ENCODE data around the gene ANKRD55. TPM values are rescaled to one million over a fixed set of nuclear protein-coding genes. Genes with fewer than 3 reads are reported as not detected.

ANKRD55 gene
- total and polyA plus RNA-seq, 7 donors = 1.8 to 1.9 TPM; not detected in 5

GRCh38 chr5:56257010-56257409 lies 23.9 kb upstream of the ANKRD55 start:
- Histone ChIP-seq H3K9me3 (no peaks in the 10 kb centered on the region), H3K27ac (no peak overlapping the region), H3K4me1 (no peaks in the 10 kb centered on the region), H3K36me3 (no peaks in the 10 kb centered on the region), H3K4me3 (no peak overlapping the region), H3K27me3 (no peaks in the 10 kb centered on the region)
- no peak for TF ChIP-seq CTCF (IDR thresholded peaks at IDR 0.05)
- TF ChIP-seq POLR2A (IDR thresholded peaks at IDR 0.05) = no peak
- no peak for TF ChIP-seq POLR2AphosphoS5 (IDR thresholded peaks at IDR 0.05)
- TF ChIP-seq EP300 (IDR thresholded peaks at IDR 0.05) = no peak
- intact Hi-C loops (cut with DNase I) = no loop called here
- no peak for DNase-seq

GRCh38 chr5:56255502-56255901 lies 22.4 kb upstream of the ANKRD55 start:
- no peaks in the 10 kb centered on the region for H3K36me3 ChIP-seq
- no peaks in the 10 kb centered on the region for H3K9me3 ChIP-seq
- TF ChIP-seq POLR2AphosphoS5 (IDR thresholded peaks at IDR 0.05) (no peak), POLR2A (IDR thresholded peaks at IDR 0.05) (no peak), CTCF (IDR thresholded peaks at IDR 0.05) (no peak), EP300 (IDR thresholded peaks at IDR 0.05) (no peak)
- H3K4me3 ChIP-seq = no peak overlapping the region
- intact Hi-C loops (cut with DNase I) = no loop called here
- WGBS, 2 donors = 73 to 85% methylated on average over 1 of the region's 1 CpG
- no peaks in the 10 kb centered on the region for H3K4me1 ChIP-seq
- H3K27me3 ChIP-seq = no peaks in the 10 kb centered on the region
- no peak overlapping the region for H3K27ac ChIP-seq
- no peak for DNase-seq

GRCh38 chr5:56253924-56254323 lies 20.8 kb upstream of the ANKRD55 start:
- TF ChIP-seq POLR2AphosphoS5 (IDR thresholded peaks at IDR 0.05) (no peak), CTCF (IDR thresholded peaks at IDR 0.05) (no peak), EP300 (IDR thresholded peaks at IDR 0.05) (no peak), POLR2A (IDR thresholded peaks at IDR 0.05) (no peak)
- no peak overlapping the region for H3K27ac ChIP-seq
- H3K4me1 ChIP-seq = no peaks in the 10 kb centered on the region
- no peaks in the 10 kb centered on the region for H3K36me3 ChIP-seq
- WGBS, 2 donors = 90 to 93% methylated on average over 6 of the region's 6 CpGs
- DNase-seq = no peak
- intact Hi-C loops (cut with DNase I) = no loop called here
- no peak overlapping the region for H3K4me3 ChIP-seq
- no peaks in the 10 kb centered on the region for H3K27me3 ChIP-seq
- no peaks in the 10 kb centered on the region for H3K9me3 ChIP-seq

GRCh38 chr5:56253126-56253525 lies 20.0 kb upstream of the ANKRD55 start:
- H3K27me3 ChIP-seq = no peaks in the 10 kb centered on the region
- no peak for TF ChIP-seq POLR2A (IDR thresholded peaks at IDR 0.05)
- TF ChIP-seq CTCF (IDR thresholded peaks at IDR 0.05) = no peak
- no peak for TF ChIP-seq POLR2AphosphoS5 (IDR thresholded peaks at IDR 0.05)
- no peak for TF ChIP-seq EP300 (IDR thresholded peaks at IDR 0.05)
- intact Hi-C loops (cut with DNase I) = no loop called here
- 63 to 81% methylated on average over 2 of the region's 2 CpGs for WGBS, 2 donors
- no peaks in the 10 kb centered on the region for H3K9me3 ChIP-seq
- H3K4me1 ChIP-seq = no peaks in the 10 kb centered on the region
- no peak for DNase-seq
- no peak overlapping the region for H3K27ac ChIP-seq
- H3K4me3 ChIP-seq = no peak overlapping the region
- H3K36me3 ChIP-seq = no peaks in the 10 kb centered on the region

- no peaks in the 10 kb centered on the region for H3K4me1 ChIP-seq
- TF ChIP-seq CTCF (IDR thresholded peaks at IDR 0.05) (no peak), POLR2A (IDR thresholded peaks at IDR 0.05) (no peak), POLR2AphosphoS5 (IDR thresholded peaks at IDR 0.05) (no peak), EP300 (IDR thresholded peaks at IDR 0.05) (no peak)
- DNase-seq = no peak
- no peaks in the 10 kb centered on the region for H3K27me3 ChIP-seq
- intact Hi-C loops (cut with DNase I) = no loop called here
- no peak overlapping the region for H3K27ac ChIP-seq
- H3K4me3 ChIP-seq = no peak overlapping the region
- 81% methylated on average over 4 of the region's 4 CpGs for WGBS, 2 donors
- H3K9me3 ChIP-seq = no peaks in the 10 kb centered on the region
- no peaks in the 10 kb centered on the region for H3K36me3 ChIP-seq
These were observed 18.9 kb upstream of the ANKRD55 start for GRCh38 chr5:56251918-56252553.

All from sigmoid colon (tissue), 7 donors.